Tibial nerve (tissue), 4 donors: ENCODE data around the gene ELMOD3. TPM values are rescaled to one million over a fixed set of nuclear protein-coding genes. Genes with fewer than 3 reads are reported as not detected.
A peak's percentile ranks its signal among the peaks of the same experiment; 100 is the strongest.
"Not testable (repeated sequence)": the region's sequence is repeated elsewhere in the genome, so short reads cannot be mapped to it uniquely, and the experiment has no call there.

Experiments
- DNase-seq, 2 donors: peaks; one replicate each; pipeline ENCODE4 v3.0.0-alpha.2; 2019; ENCODE audit warnings: low spot score in 2 of 2
- H3K27ac ChIP-seq, 4 donors: fragments of 200-600 bp; sonication (generic) in 3 of 4; one replicate each; pipeline ENCODE4 v1.5.1; 2017 to 2019; ENCODE audit warnings: mild to moderate bottlenecking in 1 of 4
- H3K27me3 ChIP-seq, 2 donors: fragments of 200-600 bp; sonication (generic) in 1 of 2; one replicate each; pipeline versions ENCODE4 v1.5.1 to v1.6.0; 2017 to 2019
- H3K36me3 ChIP-seq, 3 donors: fragments of 200-600 bp; sonication (generic); one replicate each; pipeline ENCODE4 v1.5.1; 2018 to 2019
- H3K4me1 ChIP-seq, 4 donors: fragments of 200-600 bp; sonication (generic) in 3 of 4; one replicate each; pipeline ENCODE4 v1.5.1; 2017 to 2019
- H3K4me3 ChIP-seq, 4 donors: fragments of 200-600 bp; sonication (generic) in 3 of 4; one replicate each; pipeline ENCODE4 v1.5.1; 2017 to 2019; ENCODE audit warnings: mild to moderate bottlenecking in 1 of 4, moderate library complexity in 1 of 4
- H3K9me3 ChIP-seq, 4 donors: fragments of 200-600 bp; sonication (generic) in 3 of 4; one replicate each; pipeline ENCODE4 v1.5.1; 2017 to 2019
- EP300 ChIP-seq, 2 donors: sonication (generic); formaldehyde crosslinking; IDR thresholded peaks; one replicate each; pipeline ENCODE4 v1.6.1; 2017; ENCODE audit warnings: antibody characterized with exemption in 2 of 2, mild to moderate bottlenecking in 1 of 2
- POLR2A ChIP-seq, 2 donors: fragments of 450-650 bp; IDR thresholded peaks; one replicate each; pipeline ENCODE4 v1.6.1; 2017; ENCODE audit warnings: antibody characterized with exemption in 2 of 2, mild to moderate bottlenecking in 2 of 2, moderate library complexity in 2 of 2
- WGBS, 2 donors: methylation state at CpG; one replicate each; pipeline ENCODE4 v1.1.5; 2018; 5-methylcytosine and 5-hydroxymethylcytosine counted together
- total RNA-seq, 4 donors: library from RNA; depleted of rRNA; stranded (reverse); fragments of >200 nt; gene quantifications; one replicate each; pipeline ENCODE4 v1.1.0, GENCODE V29; 2016
- TF ChIP-seq, protein P1 (sequence below), 5 experiments: fragments of 200-600 bp in 3 of 5; fragments of 450-650 bp in 2 of 5; sonication (generic) in 3 of 5; IDR thresholded peaks; one replicate each; pipeline ENCODE4 v1.5.1; 2016 to 2019; ENCODE audit warnings: antibody characterized with exemption in 5 of 5, mild to moderate bottlenecking in 3 of 5, moderate library complexity in 2 of 5

The ELMOD3 gene
- total RNA-seq, 4 donors from 2014 or later = 21.2 to 39.0 (median 35.4) TPM

DNA sequence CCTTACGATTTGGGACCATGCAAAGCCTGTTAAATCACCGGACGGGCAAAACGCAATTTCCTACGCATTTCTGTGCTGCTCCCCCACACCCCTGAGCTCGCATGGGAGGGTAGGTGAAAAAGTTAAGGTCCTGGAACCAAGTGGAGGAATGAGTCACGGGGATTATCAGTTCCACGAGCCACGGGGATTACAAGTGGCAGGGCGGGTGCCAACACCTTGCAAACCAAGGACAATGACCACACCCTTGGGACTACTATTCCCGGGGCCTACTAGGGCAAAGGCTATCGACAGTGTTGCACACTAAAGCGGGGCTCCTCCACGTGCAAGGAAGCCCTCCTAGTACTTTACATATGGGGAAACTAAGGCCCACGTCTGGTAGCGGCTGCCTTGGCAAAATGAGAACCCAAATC, 688 bp upstream of the ELMOD3 start:
- Histone ChIP-seq H3K4me3 (peak overlapping the region; percentile 64 to 92 (median 76)), H3K36me3 (peaks cover 0 to 42% (median 4%) of the 10 kb centered on the region in 3 donors), H3K9me3 (no peaks in the 10 kb centered on the region), H3K4me1 (peaks cover 0 to 35% (median 10%) of the 10 kb centered on the region in 4 donors), H3K27ac (peak overlapping the region; percentile 62 to 90 (median 82)), H3K27me3 (no peaks in the 10 kb centered on the region)
- TF ChIP-seq, protein P1, sequence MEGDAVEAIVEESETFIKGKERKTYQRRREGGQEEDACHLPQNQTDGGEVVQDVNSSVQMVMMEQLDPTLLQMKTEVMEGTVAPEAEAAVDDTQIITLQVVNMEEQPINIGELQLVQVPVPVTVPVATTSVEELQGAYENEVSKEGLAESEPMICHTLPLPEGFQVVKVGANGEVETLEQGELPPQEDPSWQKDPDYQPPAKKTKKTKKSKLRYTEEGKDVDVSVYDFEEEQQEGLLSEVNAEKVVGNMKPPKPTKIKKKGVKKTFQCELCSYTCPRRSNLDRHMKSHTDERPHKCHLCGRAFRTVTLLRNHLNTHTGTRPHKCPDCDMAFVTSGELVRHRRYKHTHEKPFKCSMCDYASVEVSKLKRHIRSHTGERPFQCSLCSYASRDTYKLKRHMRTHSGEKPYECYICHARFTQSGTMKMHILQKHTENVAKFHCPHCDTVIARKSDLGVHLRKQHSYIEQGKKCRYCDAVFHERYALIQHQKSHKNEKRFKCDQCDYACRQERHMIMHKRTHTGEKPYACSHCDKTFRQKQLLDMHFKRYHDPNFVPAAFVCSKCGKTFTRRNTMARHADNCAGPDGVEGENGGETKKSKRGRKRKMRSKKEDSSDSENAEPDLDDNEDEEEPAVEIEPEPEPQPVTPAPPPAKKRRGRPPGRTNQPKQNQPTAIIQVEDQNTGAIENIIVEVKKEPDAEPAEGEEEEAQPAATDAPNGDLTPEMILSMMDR (IDR thresholded peaks at IDR 0.05) = no peak
- TF ChIP-seq POLR2A (IDR thresholded peaks at IDR 0.05) = no peak
- no peak for TF ChIP-seq EP300 (IDR thresholded peaks at IDR 0.05)
- WGBS, 2 donors = 13 to 17% methylated on average over 16 of the region's 16 CpGs
- DNase-seq = peak in 1 of 2 donors; percentile 15

- DNase-seq = no peak
- peaks cover 0 to 37% (median 4%) of the 10 kb centered on the region in 3 donors for H3K36me3 ChIP-seq
Measured at GRCh38 chr2:85355073-85355410, 473 bp downstream of the ELMOD3 start.

DNA sequence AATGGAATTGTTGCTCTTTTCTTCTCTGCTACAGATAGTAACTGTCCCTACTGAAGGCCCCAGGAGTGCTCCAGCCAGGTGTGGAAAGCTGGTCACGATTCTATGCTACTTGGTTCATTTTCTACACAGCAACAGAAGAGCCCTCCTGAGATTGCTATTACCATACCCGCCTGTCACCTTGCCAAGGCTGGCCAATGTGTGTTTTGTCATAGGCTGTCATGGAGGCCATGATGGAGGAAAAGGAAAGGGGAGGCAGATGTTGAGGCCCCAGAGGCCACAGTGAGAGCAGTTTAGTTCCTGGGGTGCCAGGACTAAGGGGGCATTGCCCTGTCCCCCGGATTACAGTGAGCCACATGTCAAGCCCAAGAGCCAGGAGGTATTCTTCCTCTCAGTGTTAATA, 952 bp downstream of the ELMOD3 start:
- peak overlapping the region in 1 of 4 donors; percentile 90 for H3K27ac ChIP-seq
- WGBS, 2 donors = 77 to 90% methylated on average over 3 of the region's 3 CpGs
- peaks cover 0 to 35% (median 10%) of the 10 kb centered on the region in 4 donors for H3K4me1 ChIP-seq
- TF ChIP-seq, protein P1 (IDR thresholded peaks at IDR 0.05) = no peak
- H3K9me3 ChIP-seq = no peaks in the 10 kb centered on the region
- peaks cover 0 to 32% (median 4%) of the 10 kb centered on the region in 3 donors for H3K36me3 ChIP-seq
- no peaks in the 10 kb centered on the region for H3K27me3 ChIP-seq
- no peak for DNase-seq
- H3K4me3 ChIP-seq = peak overlapping the region in 3 of 4 donors; percentile 70 to 92 (median 81)

More at GRCh38 chr2:85355073-85355410, 473 bp downstream of the ELMOD3 start:
- H3K4me1 ChIP-seq = peaks cover 0 to 35% (median 10%) of the 10 kb centered on the region in 4 donors
- peak overlapping the region; percentile 64 to 92 (median 76) for H3K4me3 ChIP-seq
- WGBS, 2 donors = 4 to 10% methylated on average over 10 of the region's 10 CpGs
- H3K27ac ChIP-seq = peak overlapping the region; percentile 62 to 90 (median 86)
- no peaks in the 10 kb centered on the region for H3K9me3 ChIP-seq
- no peak for TF ChIP-seq EP300 (IDR thresholded peaks at IDR 0.05)
- no peak for TF ChIP-seq POLR2A (IDR thresholded peaks at IDR 0.05)
- TF ChIP-seq, protein P1 (IDR thresholded peaks at IDR 0.05) = no peak
- no peaks in the 10 kb centered on the region for H3K27me3 ChIP-seq

DNA sequence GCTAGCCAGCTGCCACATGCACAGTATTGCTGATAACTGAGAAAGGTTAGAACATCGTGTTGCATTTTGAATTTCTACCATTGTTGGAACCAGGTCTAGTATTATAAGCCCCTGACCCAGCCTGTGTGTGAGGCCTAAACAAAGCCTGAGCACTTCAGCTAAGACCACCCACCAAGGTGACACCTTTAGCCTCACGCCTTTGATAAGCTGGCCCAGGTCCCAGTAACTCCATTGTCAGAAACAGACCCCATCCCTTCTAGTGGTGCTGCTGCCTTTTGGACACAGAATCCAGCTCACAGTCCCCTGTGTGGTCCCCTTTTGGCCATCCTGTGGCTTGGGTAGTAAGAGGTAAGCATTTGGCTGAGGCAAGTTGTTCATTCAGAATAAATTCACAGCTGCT, 1.6 kb downstream of the ELMOD3 start:
- no peaks in the 10 kb centered on the region for H3K27me3 ChIP-seq
- no peaks in the 10 kb centered on the region for H3K9me3 ChIP-seq
- WGBS, 2 donors = 92 to 96% methylated on average over 2 of the region's 2 CpGs
- no peak overlapping the region for H3K4me3 ChIP-seq
- H3K36me3 ChIP-seq = peaks cover 0 to 28% (median under 1%) of the 10 kb centered on the region in 3 donors
- H3K4me1 ChIP-seq = peaks cover 0 to 35% (median 10%) of the 10 kb centered on the region in 4 donors
- TF ChIP-seq, protein P1 (IDR thresholded peaks at IDR 0.05) = no peak
- TF ChIP-seq POLR2A (IDR thresholded peaks at IDR 0.05) (no peak), EP300 (IDR thresholded peaks at IDR 0.05) (no peak)
- no peak for DNase-seq
- H3K27ac ChIP-seq = no peak overlapping the region

GRCh38 chr2:85357736-85358135, 3.2 kb downstream of the ELMOD3 start:
- Histone ChIP-seq H3K9me3 (no peaks in the 10 kb centered on the region), H3K27me3 (no peaks in the 10 kb centered on the region), H3K27ac (no peak overlapping the region), H3K4me3 (no peak overlapping the region), H3K36me3 (peaks cover 0 to 39% (median 0%) of the 10 kb centered on the region in 3 donors), H3K4me1 (peaks cover 0 to 31% (median 10%) of the 10 kb centered on the region in 4 donors)
- WGBS, 2 donors = 85 to 90% methylated on average over 3 of the region's 3 CpGs
- no peak for DNase-seq
- no peak for TF ChIP-seq EP300 (IDR thresholded peaks at IDR 0.05)
- TF ChIP-seq POLR2A (IDR thresholded peaks at IDR 0.05) = no peak
- TF ChIP-seq, protein P1 (IDR thresholded peaks at IDR 0.05) = no peak

- H3K27ac ChIP-seq, H3K9me3 ChIP-seq, H3K27me3 ChIP-seq, DNase-seq, H3K4me3 ChIP-seq, H3K4me1 ChIP-seq: not testable (repeated sequence)
- WGBS, 2 donors = 93 to 97% methylated on average over 5 of the region's 5 CpGs
- H3K36me3 ChIP-seq = peaks cover 0 to 77% (median 0%) of the 10 kb centered on the region in 3 donors
Measured at GRCh38 chr2:85362653-85363387, 8.3 kb downstream of the ELMOD3 start.
